ENCODE results near the gene ANKS1A. TPM values are rescaled to one million over a fixed set of nuclear protein-coding genes. Genes with fewer than 3 reads are reported as not detected.
"Not testable (repeated sequence)": the region's sequence is repeated elsewhere in the genome, so short reads cannot be mapped to it uniquely, and the experiment has no call there.

Gene ANKS1A
- total and polyA plus RNA-seq, 5 donors from 2014 or later, result 1.4 to 10.6 (median 1.5) TPM

GRCh38 chr6:34885837-34886236 lies 3.2 kb upstream of the ANKS1A start:
- peaks cover 37% of the 10 kb centered on the region for H3K4me1 ChIP-seq (ENCODE audit: control insufficient read depth, insufficient read depth, low read length, poor library complexity, severe bottlenecking)
- H3K36me3 Mint-ChIP-seq, result peaks cover 27% of the 10 kb centered on the region
- H3K9me3 ChIP-seq (ENCODE audit: control insufficient read depth in 2 of 2, low read length in 2 of 2); DNase-seq; H3K27ac ChIP-seq (ENCODE audit: insufficient read depth, low read length, poor library complexity, severe bottlenecking); H3K27ac Mint-ChIP-seq; H3K4me3 ChIP-seq (ENCODE audit: low read depth, low read length); H3K9me3 Mint-ChIP-seq; H3K27me3 ChIP-seq (ENCODE audit: control insufficient read depth, insufficient read depth, low read length); ATAC-seq (ENCODE audit: low read depth in 2 of 2); H3K27me3 Mint-ChIP-seq: not testable (repeated sequence)
- peaks cover 19% of the 10 kb centered on the region for H3K36me3 ChIP-seq (ENCODE audit: control insufficient read depth, insufficient read depth, low read length)
- H3K4me3 Mint-ChIP-seq, result peak overlapping the region; percentile 38 to 80 (median 61)
- H3K4me1 Mint-ChIP-seq, result peaks cover 17 to 64% (median 43%) of the 10 kb centered on the region in 4 donors

GRCh38 chr6:34887753-34888513 lies 1.1 kb upstream of the ANKS1A start, which contains the start of gene TAF11:
Gene TAF11 (minus strand): TSS chr6:34888042. CDS start chr6:34887957, 85 bp downstream.
- peak within 1 kb of the TSS; percentile 95 for H3K27ac ChIP-seq (ENCODE audit: insufficient read depth, low read length, poor library complexity, severe bottlenecking)
- H3K36me3 ChIP-seq (ENCODE audit: control insufficient read depth, insufficient read depth, low read length), result peaks cover 11% of the 10 kb centered on the region
- Mint-ChIP-seq H3K27ac (peak within 1 kb of the TSS; percentile 100), H3K4me1 (peaks cover 20 to 77% (median 56%) of the 10 kb centered on the region in 4 donors), H3K9me3 (no peaks in the 10 kb centered on the region), H3K27me3 (peaks cover 7% of the 10 kb centered on the region), H3K4me3 (peak within 1 kb of the TSS; percentile 95 to 99 (median 99)), H3K36me3 (peaks cover 23% of the 10 kb centered on the region)
- H3K27me3 ChIP-seq (ENCODE audit: control insufficient read depth, insufficient read depth, low read length), result no peaks in the 10 kb centered on the region
- H3K4me1 ChIP-seq (ENCODE audit: control insufficient read depth, insufficient read depth, low read length, poor library complexity, severe bottlenecking), result peaks cover 37% of the 10 kb centered on the region
- peak within 1 kb of the TSS; percentile 96 for H3K4me3 ChIP-seq (ENCODE audit: low read depth, low read length)
- peak; percentile 85 to 95 (median 89) for DNase-seq
- no peaks in the 10 kb centered on the region for H3K9me3 ChIP-seq (ENCODE audit: control insufficient read depth in 2 of 2, low read length in 2 of 2)
- peak; percentile 74 to 78 for ATAC-seq (ENCODE audit: low read depth in 2 of 2)

GRCh38 chr6:34888514-34888856 lies 570 bp upstream of the ANKS1A start:
- DNase-seq, result no peak
- Mint-ChIP-seq H3K4me3 (peak overlapping the region; percentile 95 to 99 (median 99)), H3K27me3 (peaks cover 7% of the 10 kb centered on the region), H3K27ac (peak overlapping the region; percentile 100), H3K4me1 (peaks cover 20 to 71% (median 54%) of the 10 kb centered on the region in 4 donors), H3K9me3 (no peaks in the 10 kb centered on the region), H3K36me3 (peaks cover 18% of the 10 kb centered on the region)
- Histone ChIP-seq H3K27me3 (ENCODE audit: control insufficient read depth, insufficient read depth, low read length) (no peaks in the 10 kb centered on the region), H3K9me3 (ENCODE audit: control insufficient read depth in 2 of 2, low read length in 2 of 2) (no peaks in the 10 kb centered on the region), H3K36me3 (ENCODE audit: control insufficient read depth, insufficient read depth, low read length) (peaks cover 6% of the 10 kb centered on the region), H3K4me1 (ENCODE audit: control insufficient read depth, insufficient read depth, low read length, poor library complexity, severe bottlenecking) (peaks cover 37% of the 10 kb centered on the region), H3K27ac (ENCODE audit: insufficient read depth, low read length, poor library complexity, severe bottlenecking) (peak overlapping the region; percentile 95), H3K4me3 (ENCODE audit: low read depth, low read length) (peak overlapping the region; percentile 96)
- no peak for ATAC-seq (ENCODE audit: low read depth in 2 of 2)

- H3K4me1 Mint-ChIP-seq, result peaks cover 13 to 56% (median 45%) of the 10 kb centered on the region in 4 donors
- no peaks in the 10 kb centered on the region for H3K9me3 ChIP-seq (ENCODE audit: control insufficient read depth in 2 of 2, low read length in 2 of 2)
- peaks cover 3% of the 10 kb centered on the region for H3K36me3 Mint-ChIP-seq
- no peak overlapping the region for H3K27ac ChIP-seq (ENCODE audit: insufficient read depth, low read length, poor library complexity, severe bottlenecking)
- peaks cover 7% of the 10 kb centered on the region for H3K27me3 Mint-ChIP-seq
- DNase-seq (no peak), ATAC-seq (ENCODE audit: low read depth in 2 of 2) (no peak)
- H3K9me3 Mint-ChIP-seq, result no peaks in the 10 kb centered on the region
- no peaks in the 10 kb centered on the region for H3K27me3 ChIP-seq (ENCODE audit: control insufficient read depth, insufficient read depth, low read length)
- peak overlapping the region; percentile 87 to 99 (median 97) for H3K4me3 Mint-ChIP-seq
- peaks cover 37% of the 10 kb centered on the region for H3K4me1 ChIP-seq (ENCODE audit: control insufficient read depth, insufficient read depth, low read length, poor library complexity, severe bottlenecking)
- H3K4me3 ChIP-seq (ENCODE audit: low read depth, low read length), result peak overlapping the region; percentile 59
- H3K27ac Mint-ChIP-seq, result peak overlapping the region in 2 of 3 donors; percentile 85 to 100
- no peaks in the 10 kb centered on the region for H3K36me3 ChIP-seq (ENCODE audit: control insufficient read depth, insufficient read depth, low read length)
Observed at GRCh38 chr6:34890533-34890925, 1.5 kb downstream of the ANKS1A start.

GRCh38 chr6:34891296-34891695 lies 2.2 kb downstream of the ANKS1A start:
- DNase-seq (no peak), ATAC-seq (ENCODE audit: low read depth in 2 of 2) (no peak)
- H3K4me1 ChIP-seq (ENCODE audit: control insufficient read depth, insufficient read depth, low read length, poor library complexity, severe bottlenecking), result peaks cover 32% of the 10 kb centered on the region
- H3K27ac Mint-ChIP-seq, result peak overlapping the region in 1 of 3 donors; percentile 100
- H3K36me3 ChIP-seq (ENCODE audit: control insufficient read depth, insufficient read depth, low read length), result no peaks in the 10 kb centered on the region
- H3K4me1 Mint-ChIP-seq, result peaks cover 13 to 52% (median 42%) of the 10 kb centered on the region in 4 donors
- H3K4me3 ChIP-seq (ENCODE audit: low read depth, low read length), result no peak overlapping the region
- no peaks in the 10 kb centered on the region for H3K27me3 ChIP-seq (ENCODE audit: control insufficient read depth, insufficient read depth, low read length)
- no peaks in the 10 kb centered on the region for H3K9me3 Mint-ChIP-seq
- peak overlapping the region in 3 of 4 donors; percentile 41 to 95 (median 87) for H3K4me3 Mint-ChIP-seq
- no peaks in the 10 kb centered on the region for H3K9me3 ChIP-seq (ENCODE audit: control insufficient read depth in 2 of 2, low read length in 2 of 2)
- no peak overlapping the region for H3K27ac ChIP-seq (ENCODE audit: insufficient read depth, low read length, poor library complexity, severe bottlenecking)
- peaks cover 7% of the 10 kb centered on the region for H3K27me3 Mint-ChIP-seq
- peaks cover 3% of the 10 kb centered on the region for H3K36me3 Mint-ChIP-seq

GRCh38 chr6:34894693-34895092 lies 5.6 kb downstream of the ANKS1A start:
- Mint-ChIP-seq H3K36me3 (no peaks in the 10 kb centered on the region), H3K27ac (no peak overlapping the region), H3K27me3 (no peaks in the 10 kb centered on the region), H3K4me3 (no peak overlapping the region), H3K4me1 (peaks cover 13 to 34% (median 26%) of the 10 kb centered on the region in 4 donors), H3K9me3 (no peaks in the 10 kb centered on the region)
- H3K4me3 ChIP-seq (ENCODE audit: low read depth, low read length), result no peak overlapping the region
- no peaks in the 10 kb centered on the region for H3K9me3 ChIP-seq (ENCODE audit: control insufficient read depth in 2 of 2, low read length in 2 of 2)
- H3K4me1 ChIP-seq (ENCODE audit: control insufficient read depth, insufficient read depth, low read length, poor library complexity, severe bottlenecking), result peaks cover 10% of the 10 kb centered on the region
- no peak for DNase-seq
- no peak for ATAC-seq (ENCODE audit: low read depth in 2 of 2)
- H3K36me3 ChIP-seq (ENCODE audit: control insufficient read depth, insufficient read depth, low read length), result no peaks in the 10 kb centered on the region
- H3K27ac ChIP-seq (ENCODE audit: insufficient read depth, low read length, poor library complexity, severe bottlenecking), result no peak overlapping the region
- no peaks in the 10 kb centered on the region for H3K27me3 ChIP-seq (ENCODE audit: control insufficient read depth, insufficient read depth, low read length)

GRCh38 chr6:34897130-34897529 lies 8.1 kb downstream of the ANKS1A start:
- Mint-ChIP-seq H3K4me1 (peaks cover 4 to 17% (median 8%) of the 10 kb centered on the region in 4 donors), H3K27me3 (no peaks in the 10 kb centered on the region)

GRCh38 chr6:34897716-34898115 lies 8.7 kb downstream of the ANKS1A start:
- no peak overlapping the region for H3K4me3 Mint-ChIP-seq
- H3K27ac Mint-ChIP-seq, result no peak overlapping the region
- DNase-seq (no peak), ATAC-seq (ENCODE audit: low read depth in 2 of 2) (no peak)
- Histone ChIP-seq H3K36me3 (ENCODE audit: control insufficient read depth, insufficient read depth, low read length) (no peaks in the 10 kb centered on the region), H3K9me3 (ENCODE audit: control insufficient read depth in 2 of 2, low read length in 2 of 2) (no peaks in the 10 kb centered on the region), H3K4me3 (ENCODE audit: low read depth, low read length) (no peak overlapping the region), H3K4me1 (ENCODE audit: control insufficient read depth, insufficient read depth, low read length, poor library complexity, severe bottlenecking) (no peaks in the 10 kb centered on the region), H3K27ac (ENCODE audit: insufficient read depth, low read length, poor library complexity, severe bottlenecking) (no peak overlapping the region), H3K27me3 (ENCODE audit: control insufficient read depth, insufficient read depth, low read length) (no peaks in the 10 kb centered on the region)
- H3K9me3 Mint-ChIP-seq, result no peaks in the 10 kb centered on the region
- H3K27me3 Mint-ChIP-seq, result no peaks in the 10 kb centered on the region
- H3K36me3 Mint-ChIP-seq, result no peaks in the 10 kb centered on the region
- H3K4me1 Mint-ChIP-seq, result peaks cover under 1 to 13% (median 5%) of the 10 kb centered on the region in 4 donors

More at GRCh38 chr6:34897130-34897529, 8.1 kb downstream of the ANKS1A start:
- no peak overlapping the region for H3K27ac Mint-ChIP-seq
- Histone ChIP-seq H3K4me1 (ENCODE audit: control insufficient read depth, insufficient read depth, low read length, poor library complexity, severe bottlenecking) (no peaks in the 10 kb centered on the region), H3K4me3 (ENCODE audit: low read depth, low read length) (no peak overlapping the region), H3K27me3 (ENCODE audit: control insufficient read depth, insufficient read depth, low read length) (no peaks in the 10 kb centered on the region), H3K9me3 (ENCODE audit: control insufficient read depth in 2 of 2, low read length in 2 of 2) (no peaks in the 10 kb centered on the region), H3K36me3 (ENCODE audit: control insufficient read depth, insufficient read depth, low read length) (no peaks in the 10 kb centered on the region), H3K27ac (ENCODE audit: insufficient read depth, low read length, poor library complexity, severe bottlenecking) (no peak overlapping the region)
- H3K9me3 Mint-ChIP-seq, result no peaks in the 10 kb centered on the region
- no peaks in the 10 kb centered on the region for H3K36me3 Mint-ChIP-seq
- no peak for ATAC-seq (ENCODE audit: low read depth in 2 of 2)
- DNase-seq, result no peak
- H3K4me3 Mint-ChIP-seq, result no peak overlapping the region
